Mesendoderm (in vitro differentiated cells): ENCODE data around the gene GSTA4.
"Not testable (repeated sequence)": the region's sequence is repeated elsewhere in the genome, so short reads cannot be mapped to it uniquely, and the experiment has no call there.

Experiments used
- DNase-seq: peaks from one replicate; pipeline ENCODE4 v3.0.0; 2013
- H2AK5ac ChIP-seq: 2 replicates; pipeline ENCODE4 v1.6.1; 2013; ENCODE audit warnings: low read length, inconsistent platforms
- H2BK120ac ChIP-seq: 2 replicates; pipeline ENCODE4 v1.6.1; 2013; ENCODE audit warnings: low read depth, mild to moderate bottlenecking, low read length, moderate library complexity, mixed read lengths
- H2BK15ac ChIP-seq: replicated peaks from 2 replicates; pipeline ENCODE4 v1.6.1; 2013; ENCODE audit warnings: low read depth, mild to moderate bottlenecking, moderate library complexity
- H2BK5ac ChIP-seq: 2 replicates; pipeline ENCODE4 v1.6.1; 2013; ENCODE audit warnings: low read length, inconsistent platforms
- H3K18ac ChIP-seq: 2 replicates; pipeline ENCODE4 v1.6.1; 2013; ENCODE audit warnings: mild to moderate bottlenecking, low read length, mixed read lengths
- H3K23ac ChIP-seq: one replicate; pipeline ENCODE4 v1.6.1; 2013; ENCODE audit warnings: low read length
- H3K27ac ChIP-seq: 2 replicates; pipeline ENCODE4 v1.5.1; 2013; ENCODE audit warnings: low read depth, mild to moderate bottlenecking, inconsistent platforms, low read length, moderate library complexity
- H3K27me3 ChIP-seq: 2 replicates; pipeline ENCODE4 v1.6.1; 2013; ENCODE audit warnings: low read length, control low read depth, mild to moderate bottlenecking, inconsistent platforms; ENCODE audit not compliant: insufficient read depth, poor library complexity
- H3K36me3 ChIP-seq: 2 replicates; pipeline ENCODE4 v1.6.1; 2013; ENCODE audit warnings: low read length, inconsistent platforms; ENCODE audit not compliant: control insufficient read depth, insufficient read depth
- H3K4ac ChIP-seq: one replicate; pipeline ENCODE4 v1.6.1; 2013; ENCODE audit warnings: low read depth, mild to moderate bottlenecking, low read length, moderate library complexity
- H3K4me1 ChIP-seq: 2 replicates; pipeline ENCODE4 v1.6.1; 2013; ENCODE audit warnings: low read depth, low read length, inconsistent platforms; ENCODE audit not compliant: control insufficient read depth
- H3K4me2 ChIP-seq: 2 replicates; pipeline ENCODE4 v1.6.1; 2013; ENCODE audit warnings: low read length
- H3K4me3 ChIP-seq: 2 replicates; pipeline ENCODE4 v1.5.1; 2013; ENCODE audit warnings: mild to moderate bottlenecking, low read length
- H3K56ac ChIP-seq: one replicate; pipeline ENCODE4 v1.6.1; 2013; ENCODE audit warnings: low read length
- H3K79me1 ChIP-seq: 2 replicates; pipeline ENCODE4 v1.6.1; 2013; ENCODE audit warnings: low read length, inconsistent platforms
- H3K79me2 ChIP-seq: 2 replicates; pipeline ENCODE4 v1.6.1; 2013; ENCODE audit warnings: mild to moderate bottlenecking, low read length; ENCODE audit not compliant: control insufficient read depth, insufficient read depth
- H3K9ac ChIP-seq: 2 replicates; pipeline ENCODE4 v1.6.1; 2013; ENCODE audit warnings: low read length, inconsistent platforms
- H4K5ac ChIP-seq: one replicate; pipeline ENCODE4 v1.6.1; 2013; ENCODE audit warnings: low read length
- H4K8ac ChIP-seq: one replicate; pipeline ENCODE4 v1.6.1; 2013; ENCODE audit warnings: low read depth, mild to moderate bottlenecking, control low read depth, low read length, moderate library complexity
- WGBS: extraction: QIAGEN DNeasy Blood & Tissue Kit; methylation state at CpG from one replicate; pipeline ENCODE4 v1.1.7; 2013; ENCODE audit warnings: low lambda C conversion rate, missing lambda C conversion rate; ENCODE audit not compliant: insufficient coverage; ENCODE audit errors: extremely low coverage; 5-methylcytosine and 5-hydroxymethylcytosine counted together

GSTA4 gene

DNA sequence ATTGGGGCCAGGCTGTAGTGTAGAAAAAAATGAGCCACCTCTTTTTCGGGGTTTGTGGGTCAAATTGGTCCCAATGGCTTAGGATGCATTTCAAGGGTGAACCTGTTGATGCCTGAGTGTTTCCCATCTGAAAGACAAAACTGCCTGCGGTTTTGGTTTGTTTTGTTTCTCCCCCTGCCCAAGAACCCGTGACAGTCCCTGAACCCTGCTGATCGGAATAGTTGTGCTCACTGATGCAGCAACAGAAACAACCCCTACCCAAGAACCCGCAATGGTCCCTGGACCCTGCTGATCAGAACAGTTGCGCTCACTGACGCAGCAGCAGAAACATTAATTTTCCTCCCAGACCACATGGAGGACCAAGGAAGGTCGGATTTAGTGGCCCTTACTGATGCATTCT lies 34.9 kb downstream of the GSTA4 start:
- H3K56ac ChIP-seq, H3K27me3 ChIP-seq, H3K9ac ChIP-seq, H2BK120ac ChIP-seq, H2AK5ac ChIP-seq, H4K5ac ChIP-seq, DNase-seq, H3K4me2 ChIP-seq, H4K8ac ChIP-seq, H3K4me1 ChIP-seq, H2BK15ac ChIP-seq, H3K79me2 ChIP-seq, H3K4me3 ChIP-seq, H3K79me1 ChIP-seq, H3K36me3 ChIP-seq, H3K23ac ChIP-seq, H3K18ac ChIP-seq, H2BK5ac ChIP-seq, H3K27ac ChIP-seq, H3K4ac ChIP-seq: not testable (repeated sequence)
- no CpG with 5 or more reads among the region's 8 CpGs for WGBS

DNA sequence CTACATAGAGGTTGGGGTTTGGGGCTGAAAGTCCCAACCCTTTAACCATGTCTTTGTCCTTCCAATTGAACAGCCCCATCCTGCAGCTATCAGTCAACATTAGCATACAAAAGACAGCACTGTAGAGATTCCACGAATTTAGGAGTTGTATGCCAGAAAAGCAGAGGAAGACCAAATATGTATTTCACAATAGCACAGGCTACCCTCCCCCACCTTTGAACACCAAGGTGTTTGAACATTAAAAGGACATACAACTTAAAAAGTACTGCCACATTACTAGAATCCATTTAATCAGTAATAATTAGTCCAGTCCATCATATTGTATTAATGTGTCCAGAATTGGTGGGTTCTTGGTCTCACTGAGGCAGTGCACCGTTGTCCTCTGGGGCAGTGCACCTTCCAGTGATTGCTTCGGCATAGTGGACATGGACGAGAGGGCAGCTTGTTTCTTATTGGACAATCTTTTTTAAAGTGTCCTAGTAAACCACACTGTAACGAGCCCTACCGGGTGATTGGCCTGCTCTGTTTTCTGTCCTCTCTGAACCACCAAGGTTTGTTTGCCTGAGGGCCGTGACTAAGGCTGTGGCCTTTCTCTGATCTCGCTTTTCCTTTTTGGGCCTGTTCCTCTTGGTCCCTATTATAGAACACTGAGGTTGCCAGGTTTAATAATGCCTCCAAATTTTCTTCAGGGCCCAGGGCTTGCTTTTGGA lies 36.4 kb downstream of the GSTA4 start:
- Histone ChIP-seq H4K8ac (no peak overlapping the region), H3K4me2 (no peak overlapping the region), H3K56ac (no peak overlapping the region), H3K36me3 (no peaks in the 10 kb centered on the region), H3K79me2 (no peaks in the 10 kb centered on the region), H3K9ac (no peak overlapping the region), H2BK15ac (no peak overlapping the region), H2AK5ac (no peak overlapping the region), H3K4ac (no peak overlapping the region), H3K23ac (no peak overlapping the region), H3K27ac (no peak overlapping the region), H4K5ac (no peak overlapping the region), H3K4me3 (no peak overlapping the region), H3K4me1 (no peaks in the 10 kb centered on the region), H2BK5ac (no peak overlapping the region), H3K18ac (no peak overlapping the region), H3K27me3 (no peaks in the 10 kb centered on the region), H3K79me1 (no peaks in the 10 kb centered on the region), H2BK120ac (no peak overlapping the region)
- DNase-seq = peak; percentile 23
- WGBS = no CpG with 5 or more reads among the region's 8 CpGs

DNA sequence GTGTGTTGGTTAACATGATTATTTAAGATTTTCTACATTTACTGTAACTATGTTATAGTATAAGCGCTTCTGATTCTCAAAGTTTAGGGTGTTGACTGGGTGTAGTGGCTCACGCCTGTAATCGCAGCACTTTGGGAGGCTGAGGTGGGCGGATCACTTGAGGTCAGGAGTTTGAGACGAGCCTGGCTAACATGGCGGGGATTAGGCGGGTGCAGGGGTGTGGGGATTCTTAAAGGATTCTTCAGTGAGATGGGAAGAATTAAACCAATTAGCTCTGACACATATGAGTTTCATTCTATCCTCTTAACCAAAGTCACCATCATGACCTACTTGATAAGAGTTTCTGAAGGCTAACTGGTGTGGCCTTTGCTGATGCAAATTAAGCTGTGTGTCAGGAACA lies 39.2 kb downstream of the GSTA4 start:
- Histone ChIP-seq H3K27me3 (no peaks in the 10 kb centered on the region), H4K5ac (no peak overlapping the region), H3K9ac (no peak overlapping the region), H3K79me1 (no peaks in the 10 kb centered on the region), H3K36me3 (no peaks in the 10 kb centered on the region), H3K4me2 (no peak overlapping the region), H3K79me2 (no peaks in the 10 kb centered on the region), H2AK5ac (no peak overlapping the region), H3K18ac (no peak overlapping the region), H2BK5ac (no peak overlapping the region), H3K23ac (no peak overlapping the region), H3K56ac (no peak overlapping the region), H3K4ac (no peak overlapping the region), H3K4me1 (no peaks in the 10 kb centered on the region), H2BK120ac (no peak overlapping the region), H3K4me3 (no peak overlapping the region), H4K8ac (no peak overlapping the region), H2BK15ac (no peak overlapping the region), H3K27ac (no peak overlapping the region)
- WGBS = no CpG with 5 or more reads among the region's 7 CpGs
- DNase-seq = no peak

DNA sequence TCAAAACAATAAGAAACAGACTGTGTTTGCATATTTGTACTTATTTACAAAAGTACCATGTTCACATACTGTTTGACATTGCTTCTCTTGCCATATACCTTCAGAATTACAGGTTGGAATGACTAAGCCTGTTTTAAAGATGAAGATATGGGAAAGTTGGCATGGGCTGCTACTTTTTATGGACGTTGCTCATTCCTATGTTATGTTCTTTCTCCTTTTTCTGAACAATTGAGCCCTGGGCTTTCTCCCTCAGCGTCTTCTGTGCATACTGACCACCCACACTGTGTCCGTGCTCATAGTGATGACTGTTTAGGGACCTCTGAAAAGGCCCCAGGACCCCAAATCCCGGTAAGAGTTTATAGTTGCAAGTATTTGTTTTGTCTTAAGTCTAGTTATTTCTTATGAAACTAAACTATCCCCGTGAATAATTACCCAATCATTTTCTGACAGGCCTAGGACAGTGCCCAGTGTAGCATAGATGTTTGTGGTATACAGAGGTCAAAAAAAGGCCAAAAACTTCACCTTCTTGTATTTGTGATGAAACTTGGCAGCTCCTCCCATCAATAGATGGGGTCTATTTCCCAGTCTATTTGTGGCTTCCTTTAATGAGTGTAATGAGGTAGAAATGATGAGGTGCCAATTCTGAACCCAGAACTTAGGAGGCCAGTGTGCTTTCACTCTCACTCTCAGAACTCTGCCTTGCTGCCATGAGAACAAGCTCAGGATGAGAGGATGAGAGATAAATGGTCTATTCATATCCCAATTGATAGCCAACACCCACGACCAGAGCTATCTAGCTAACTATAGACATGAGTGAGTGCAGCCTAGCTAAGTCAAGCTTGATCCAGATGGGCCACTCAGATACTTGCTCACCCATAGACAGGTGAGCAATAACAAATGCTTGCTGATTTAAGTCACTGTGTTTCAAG lies 40.9 kb downstream of the GSTA4 start:
- no CpG with 5 or more reads among the region's 6 CpGs for WGBS
- no peak overlapping the region for H2AK5ac ChIP-seq
- no peaks in the 10 kb centered on the region for H3K36me3 ChIP-seq
- no peak overlapping the region for H2BK120ac ChIP-seq
- H3K23ac ChIP-seq = no peak overlapping the region
- no peak overlapping the region for H2BK15ac ChIP-seq
- no peak overlapping the region for H2BK5ac ChIP-seq
- H3K4me3 ChIP-seq = no peak overlapping the region
- no peak overlapping the region for H3K18ac ChIP-seq
- H3K79me1 ChIP-seq = no peaks in the 10 kb centered on the region
- no peak overlapping the region for H4K8ac ChIP-seq
- no peak overlapping the region for H3K56ac ChIP-seq
- DNase-seq = no peak
- no peak overlapping the region for H3K4ac ChIP-seq
- H3K27ac ChIP-seq = no peak overlapping the region
- no peak overlapping the region for H4K5ac ChIP-seq
- H3K4me1 ChIP-seq = no peaks in the 10 kb centered on the region
- no peaks in the 10 kb centered on the region for H3K79me2 ChIP-seq
- no peaks in the 10 kb centered on the region for H3K27me3 ChIP-seq
- H3K4me2 ChIP-seq = no peak overlapping the region
- H3K9ac ChIP-seq = no peak overlapping the region

DNA sequence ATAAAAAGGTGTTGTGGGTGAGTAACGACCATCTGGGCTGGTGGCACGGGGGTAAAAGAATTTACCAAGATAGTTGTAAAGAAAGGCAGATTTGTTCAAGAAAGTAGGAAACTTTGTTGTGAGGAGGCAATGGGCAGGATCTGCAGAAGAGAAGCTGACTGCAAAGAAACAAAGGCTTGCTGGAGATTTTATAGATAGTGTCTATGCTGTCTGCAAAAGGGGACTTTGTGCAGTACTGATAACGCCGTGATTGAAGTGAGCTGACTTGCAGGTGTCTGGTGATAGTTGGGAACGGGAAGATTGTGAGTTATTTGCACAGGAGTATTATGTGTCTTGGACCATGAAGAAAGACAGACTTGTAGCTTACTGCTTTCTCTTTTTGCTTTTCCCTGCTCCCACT lies 48.8 kb downstream of the GSTA4 start:
- no peak overlapping the region for H3K4me2 ChIP-seq
- H3K23ac ChIP-seq = no peak overlapping the region
- WGBS = no CpG with 5 or more reads among the region's 5 CpGs
- H3K4me1 ChIP-seq = no peaks in the 10 kb centered on the region
- H3K36me3 ChIP-seq = no peaks in the 10 kb centered on the region
- H4K5ac ChIP-seq = no peak overlapping the region
- no peak overlapping the region for H3K56ac ChIP-seq
- no peak overlapping the region for H2BK15ac ChIP-seq
- no peak overlapping the region for H3K27ac ChIP-seq
- H2BK5ac ChIP-seq = no peak overlapping the region
- no peaks in the 10 kb centered on the region for H3K79me1 ChIP-seq
- no peaks in the 10 kb centered on the region for H3K79me2 ChIP-seq
- no peak overlapping the region for H2AK5ac ChIP-seq
- no peak for DNase-seq
- H2BK120ac ChIP-seq = no peak overlapping the region
- no peak overlapping the region for H3K18ac ChIP-seq
- no peak overlapping the region for H3K4ac ChIP-seq
- no peak overlapping the region for H3K4me3 ChIP-seq
- no peak overlapping the region for H3K9ac ChIP-seq
- no peak overlapping the region for H4K8ac ChIP-seq
- H3K27me3 ChIP-seq = no peaks in the 10 kb centered on the region
